Activated CD4-positive, alpha-beta T cell treated with anti-CD3 and anti-CD28 coated beads, Interleukin-2, Interleukin-4, amounts not matched to agents 100 ng/mL and 50 ng/mL, durations not matched to agents 16 hours and 8 hours (primary cell): ENCODE data around the gene DTNA.

ENCODE experiments used
- DNase-seq: peaks from one replicate; pipeline ENCODE4 v3.0.0-alpha.2; 2020; ENCODE audit warnings: low spot score

DTNA gene

DNA sequence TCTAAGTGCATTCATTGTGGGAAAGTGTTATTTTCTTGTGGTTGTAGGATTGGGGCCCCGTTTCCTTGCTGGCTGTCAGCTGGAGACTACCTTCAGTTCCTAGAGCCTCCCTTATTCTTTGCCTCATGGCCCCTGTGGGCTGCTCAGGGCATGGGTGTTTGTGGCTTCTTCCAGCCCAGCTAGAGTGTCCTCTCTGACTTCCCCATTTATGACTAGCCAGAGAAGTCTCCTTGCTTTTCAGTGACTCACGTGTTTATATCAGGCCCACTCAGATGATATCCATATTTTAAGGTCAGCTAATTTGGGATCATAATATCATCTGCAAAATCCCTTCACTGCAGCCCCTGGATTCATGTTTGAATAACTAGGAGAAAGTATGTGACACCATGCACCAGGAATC lies 62.8 kb downstream of the DTNA start:
- DNase-seq: no peak

- no peak for DNase-seq
Measured at GRCh38 chr18:34773378-34773777, 63.3 kb downstream of the DTNA start.

DNA sequence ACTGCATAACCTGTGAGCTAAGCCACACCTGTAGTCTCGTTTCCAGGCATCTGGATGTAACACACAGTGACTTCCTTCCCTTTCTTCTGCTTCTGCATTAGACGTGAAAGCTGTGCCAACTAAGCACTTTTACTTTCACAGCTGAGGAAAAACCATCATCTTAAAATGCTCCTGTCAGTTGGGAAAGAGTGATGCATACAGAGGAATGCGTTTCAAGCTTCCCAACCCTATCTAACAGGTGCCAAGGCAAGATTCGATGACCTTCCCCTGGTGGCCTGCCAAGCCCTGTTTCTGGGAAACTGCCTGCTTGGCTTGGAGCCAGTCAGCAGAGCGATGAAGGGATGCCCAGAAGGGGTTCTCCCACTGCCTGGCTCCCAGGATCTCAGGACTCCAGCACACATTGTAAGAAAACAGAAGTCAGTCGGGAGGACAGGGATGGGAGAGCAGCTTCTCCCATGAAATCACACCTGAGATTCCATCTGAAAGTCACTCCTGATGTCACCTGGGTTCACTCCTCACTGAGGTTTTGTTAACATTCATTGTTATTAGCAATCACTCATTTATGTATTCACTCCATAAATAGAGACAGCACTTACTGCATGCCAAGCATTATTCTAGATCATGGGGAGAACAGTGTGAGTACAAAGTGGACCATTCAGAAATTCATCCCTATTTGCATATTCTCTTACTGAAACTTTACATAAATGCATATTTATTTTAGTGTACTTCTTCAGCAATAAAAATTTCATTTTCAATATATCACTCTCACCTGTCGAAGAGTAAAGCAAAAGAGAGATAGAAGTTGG lies 64.1 kb downstream of the DTNA start:
- DNase-seq: no peak

DNA sequence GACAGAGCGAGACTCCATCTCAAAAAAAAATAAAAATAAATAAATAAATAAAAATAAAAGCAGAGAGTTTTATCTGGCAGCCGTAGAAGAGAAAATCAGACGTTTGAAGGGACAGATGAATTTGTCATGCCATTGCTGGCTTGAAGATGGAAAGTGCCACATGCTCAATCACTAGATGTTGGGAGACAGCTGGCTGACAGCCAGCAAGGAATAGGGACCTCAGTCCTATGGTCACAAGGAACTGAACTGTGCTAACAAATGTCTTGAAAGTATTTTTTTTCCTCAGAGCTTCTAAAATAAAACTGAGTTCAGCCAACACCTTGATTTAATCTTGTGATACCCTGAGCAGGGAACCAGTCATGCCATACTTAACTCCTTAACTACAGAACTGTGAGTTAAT lies 65.4 kb downstream of the DTNA start:
- no peak for DNase-seq

DNA sequence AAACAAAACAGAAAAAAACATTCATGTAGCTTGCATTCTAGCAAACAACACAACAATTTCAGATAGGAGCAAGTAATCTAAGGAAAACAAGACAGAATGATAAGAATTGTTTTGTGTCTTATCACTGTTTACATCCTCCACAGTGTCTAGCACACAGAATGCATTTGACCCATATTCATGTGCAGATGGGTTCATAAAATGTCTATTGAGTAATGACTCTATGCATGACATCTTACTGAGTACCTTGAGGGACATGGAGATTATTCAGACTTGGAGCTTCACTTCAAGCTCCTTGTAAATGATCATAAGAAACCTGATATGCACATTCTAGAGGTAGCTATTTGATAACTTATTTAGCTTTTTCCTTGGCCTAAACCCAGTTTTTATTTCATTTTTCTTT lies 69.0 kb downstream of the DTNA start:
- no peak for DNase-seq

DNA sequence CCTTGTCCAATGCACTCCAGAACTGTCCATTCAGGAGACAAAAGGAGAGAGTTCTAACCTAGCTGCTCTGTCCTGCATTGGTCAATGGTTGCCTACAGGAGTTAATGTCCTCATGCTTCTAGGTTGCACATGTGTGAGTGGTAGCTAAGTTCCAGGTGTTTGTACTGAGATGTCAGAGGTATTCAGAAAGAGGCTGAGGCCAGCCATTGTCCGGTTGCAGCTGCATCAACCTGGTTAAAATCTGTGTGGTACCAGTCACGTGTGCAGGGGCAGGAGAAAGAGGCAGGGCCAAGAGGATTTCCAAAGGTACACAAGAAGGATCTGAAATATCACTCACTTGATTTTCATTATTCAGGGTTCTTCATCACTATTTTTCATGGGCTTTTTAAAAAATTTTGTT lies 70.8 kb downstream of the DTNA start:
- no peak for DNase-seq

- no peak for DNase-seq
Measured at GRCh38 chr18:34783501-34783900, 73.4 kb downstream of the DTNA start.

DNA sequence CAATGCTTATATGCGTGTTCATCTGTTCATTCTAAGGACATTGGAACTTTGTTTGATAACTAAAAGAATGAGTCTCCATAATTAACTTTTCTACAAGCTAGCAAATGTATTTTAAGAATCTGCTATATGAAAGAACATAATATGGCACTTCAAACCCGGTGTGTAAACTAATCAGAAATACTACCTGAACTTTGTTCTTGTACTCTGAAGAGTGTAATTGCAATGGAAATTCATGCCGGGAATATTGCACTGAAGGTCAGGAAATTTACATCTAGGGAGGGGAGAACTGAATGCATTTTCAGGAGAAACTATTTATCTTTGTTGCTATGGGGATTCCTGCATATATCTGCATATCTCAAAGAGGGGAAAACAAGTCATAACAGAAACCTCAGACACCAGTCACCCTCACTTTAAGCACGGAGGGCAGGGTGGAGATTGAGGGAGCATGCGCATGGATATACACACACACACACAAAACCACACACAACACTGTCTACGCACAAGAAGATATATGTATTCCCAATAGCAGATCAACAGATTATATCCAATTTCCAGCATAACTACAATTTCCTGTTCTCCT lies 76.2 kb downstream of the DTNA start:
- DNase-seq: no peak

GRCh38 chr18:34787931-34788532 lies 77.9 kb downstream of the DTNA start:
- peak; percentile 49 for DNase-seq

GRCh38 chr18:34789768-34790344 lies 79.8 kb downstream of the DTNA start:
- no peak for DNase-seq

DNA sequence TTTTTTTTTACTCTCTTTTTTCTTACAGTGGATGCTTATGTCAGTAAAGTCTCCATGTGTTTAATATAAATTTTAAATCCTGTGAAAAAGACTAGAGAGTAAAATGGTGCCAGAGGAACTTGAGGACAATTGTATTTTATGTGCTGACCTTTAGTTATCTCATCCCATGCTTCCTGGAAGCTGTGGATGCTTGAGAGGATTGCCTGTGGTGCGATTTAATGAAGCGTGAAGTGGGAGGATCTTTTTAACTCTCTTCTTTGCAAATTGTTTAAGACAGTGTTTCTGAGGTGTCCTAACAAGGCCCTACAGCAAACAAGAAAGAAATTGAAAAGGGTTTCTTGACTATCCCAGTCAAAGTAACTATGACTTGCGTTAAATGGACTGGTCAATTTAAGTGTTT lies 84.2 kb downstream of the DTNA start:
- DNase-seq: no peak

DNA sequence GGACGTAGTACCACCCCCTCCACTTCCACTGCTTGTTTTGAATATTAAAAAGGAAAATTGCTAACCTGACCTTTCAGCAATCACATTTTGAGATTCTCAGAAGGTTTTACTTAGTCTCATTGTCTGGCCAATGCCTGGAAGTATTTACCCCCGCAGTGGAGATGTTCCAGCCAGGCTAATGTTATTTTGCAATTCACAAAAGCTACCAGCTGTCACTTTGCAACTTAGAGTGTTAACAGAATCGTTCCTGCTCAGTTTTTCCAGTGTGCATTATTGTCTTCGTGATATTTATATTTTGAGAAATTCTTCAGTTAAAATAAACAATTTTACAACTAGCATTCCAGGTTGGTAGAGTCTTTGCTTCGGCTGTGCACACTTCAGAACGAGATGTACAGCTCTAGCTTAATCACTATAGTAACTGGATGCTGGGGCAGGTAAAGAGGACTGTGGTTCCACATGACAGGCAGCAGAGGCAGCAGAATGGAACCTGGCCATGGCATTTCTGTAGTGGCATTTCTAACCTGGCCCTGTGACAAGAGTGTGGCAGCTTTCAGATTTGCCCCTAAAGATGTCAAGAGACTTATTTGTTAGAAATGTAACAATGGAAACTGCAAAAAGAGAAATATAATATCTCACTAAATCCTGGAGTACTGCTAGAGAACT lies 85.1 kb downstream of the DTNA start:
- DNase-seq: no peak

GRCh38 chr18:34796035-34796657 lies 86.0 kb downstream of the DTNA start:
- DNase-seq: no peak

DNA sequence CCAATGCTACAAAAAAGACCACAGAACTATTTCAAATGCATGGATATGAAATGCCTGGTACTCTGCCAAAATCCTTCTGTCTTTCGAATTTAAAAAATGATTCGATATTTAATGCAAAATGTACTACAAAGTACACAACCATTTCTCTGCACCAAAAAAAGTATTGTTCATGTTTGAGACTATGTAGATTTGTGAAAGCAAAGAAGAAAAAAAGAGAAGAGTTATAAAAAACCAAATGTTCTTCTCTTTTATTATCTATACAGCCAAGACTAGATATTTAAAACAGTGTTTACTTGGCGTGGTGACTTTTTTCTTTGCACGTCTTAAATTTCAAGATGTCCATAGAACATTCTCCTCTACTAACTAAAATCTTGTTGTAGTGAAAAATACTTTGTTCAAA lies 89.2 kb downstream of the DTNA start:
- no peak for DNase-seq

GRCh38 chr18:34800381-34800780 lies 90.3 kb downstream of the DTNA start:
- no peak for DNase-seq

DNA sequence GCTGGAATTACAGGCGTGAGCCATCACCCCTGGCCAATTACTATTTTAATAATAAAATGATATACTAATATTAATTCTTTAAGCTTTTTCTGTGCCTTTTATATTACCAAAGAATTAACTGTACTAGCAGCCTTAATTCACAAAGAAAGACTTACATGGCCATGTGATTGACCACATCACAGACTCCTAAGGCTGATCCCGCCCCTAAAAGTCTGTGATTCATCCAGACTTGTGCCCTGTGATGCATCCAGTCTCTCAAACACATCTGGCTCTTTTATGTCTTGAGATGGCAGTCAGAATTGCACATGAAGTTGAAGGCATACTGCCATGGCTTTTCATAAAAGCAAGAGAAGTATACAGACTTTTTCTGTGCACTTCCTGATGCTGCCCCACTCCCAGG lies 91.7 kb downstream of the DTNA start:
- DNase-seq: no peak

- DNase-seq: no peak
Measured at GRCh38 chr18:34802959-34803358, 92.9 kb downstream of the DTNA start.

DNA sequence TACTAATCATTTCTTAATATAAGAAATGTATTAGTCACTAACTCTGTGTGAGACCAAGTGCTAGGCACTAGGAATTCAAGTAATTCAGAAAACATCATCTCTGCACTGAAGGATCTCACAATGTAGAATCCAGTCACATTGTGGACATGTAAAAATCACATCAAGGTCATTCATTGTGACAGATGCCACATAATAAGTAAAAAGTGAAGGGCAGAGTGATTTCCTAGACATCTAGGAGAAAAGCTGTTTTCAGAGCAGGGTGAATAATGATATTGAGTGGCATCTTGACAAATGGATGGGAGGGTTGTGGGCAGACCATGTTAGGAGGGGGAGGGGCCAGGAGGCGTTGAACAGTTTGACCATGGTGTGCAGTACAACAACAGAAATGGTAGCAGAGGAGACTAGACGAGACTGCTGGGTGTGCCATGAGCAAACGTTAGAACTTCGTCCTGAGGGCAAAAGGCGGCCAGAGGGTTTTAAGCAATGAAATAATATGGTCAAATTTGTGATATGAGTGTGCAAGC lies 93.8 kb downstream of the DTNA start:
- DNase-seq: no peak

GRCh38 chr18:34805103-34805877 lies 95.2 kb downstream of the DTNA start:
- DNase-seq: no peak

GRCh38 chr18:34805878-34806351 lies 95.8 kb downstream of the DTNA start:
- DNase-seq: no peak

DNA sequence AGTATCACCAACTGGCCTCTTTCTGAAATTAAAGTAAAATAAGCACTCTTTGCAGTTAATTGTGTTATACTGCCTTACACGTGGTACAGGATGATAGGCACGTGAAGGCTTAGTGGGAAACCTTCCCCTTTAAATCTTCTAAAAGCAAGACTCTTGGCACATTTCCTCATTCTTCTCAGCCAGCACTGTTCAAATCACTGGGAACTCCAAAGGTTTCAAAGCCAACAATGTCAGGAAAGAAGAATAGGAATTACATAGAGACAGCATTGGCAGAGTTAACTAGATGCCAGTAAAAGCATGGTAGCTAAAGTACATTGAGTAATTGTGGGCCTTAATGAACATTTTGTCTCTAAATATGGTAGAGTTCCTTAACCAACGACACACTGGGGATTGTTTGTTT lies 96.4 kb downstream of the DTNA start:
- no peak for DNase-seq
